ENCODE results near the gene RAP1GAP2. TPM values are rescaled to one million over a fixed set of nuclear protein-coding genes. Genes with fewer than 3 reads are reported as not detected.

The RAP1GAP2 gene
- total RNA-seq, 4 donors from 2014 or later = 10.8 to 18.3 (median 12.6) TPM

DNA sequence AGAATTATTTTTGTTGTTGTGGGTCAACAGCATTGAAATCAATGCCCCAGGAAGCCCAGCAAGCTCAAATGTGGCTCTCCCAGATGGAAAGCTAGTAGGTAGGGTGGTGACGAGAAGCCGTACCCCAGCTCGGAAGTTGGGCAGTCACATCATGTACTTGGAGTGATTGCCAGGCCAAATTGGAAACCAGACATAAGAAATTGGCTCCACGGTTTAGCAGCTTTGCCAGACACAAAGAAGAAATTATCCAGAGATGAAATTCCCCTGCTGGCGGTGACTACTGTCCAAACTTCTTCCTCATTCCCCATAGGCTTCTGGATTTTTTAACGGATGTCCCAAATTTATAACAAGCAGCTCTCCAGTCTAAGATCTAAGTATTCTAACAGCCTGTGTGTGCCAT is 171.3 kb downstream of the RAP1GAP2 start:
- Histone ChIP-seq H3K36me3 (no peaks in the 10 kb centered on the region), H3K27me3 (no peaks in the 10 kb centered on the region), H3K4me1 (peaks cover 5% of the 10 kb centered on the region), H3K27ac (peak overlapping the region; percentile 34), H3K4me3 (no peak overlapping the region), H3K9me3 (no peaks in the 10 kb centered on the region)
- no peak for DNase-seq (ENCODE audit: low spot score in 2 of 2)
- TF ChIP-seq POLR2A (IDR thresholded peaks at IDR 0.05) = no peak
- TF ChIP-seq EP300 (IDR thresholded peaks at IDR 0.05) = no peak
- TF ChIP-seq, protein P1, sequence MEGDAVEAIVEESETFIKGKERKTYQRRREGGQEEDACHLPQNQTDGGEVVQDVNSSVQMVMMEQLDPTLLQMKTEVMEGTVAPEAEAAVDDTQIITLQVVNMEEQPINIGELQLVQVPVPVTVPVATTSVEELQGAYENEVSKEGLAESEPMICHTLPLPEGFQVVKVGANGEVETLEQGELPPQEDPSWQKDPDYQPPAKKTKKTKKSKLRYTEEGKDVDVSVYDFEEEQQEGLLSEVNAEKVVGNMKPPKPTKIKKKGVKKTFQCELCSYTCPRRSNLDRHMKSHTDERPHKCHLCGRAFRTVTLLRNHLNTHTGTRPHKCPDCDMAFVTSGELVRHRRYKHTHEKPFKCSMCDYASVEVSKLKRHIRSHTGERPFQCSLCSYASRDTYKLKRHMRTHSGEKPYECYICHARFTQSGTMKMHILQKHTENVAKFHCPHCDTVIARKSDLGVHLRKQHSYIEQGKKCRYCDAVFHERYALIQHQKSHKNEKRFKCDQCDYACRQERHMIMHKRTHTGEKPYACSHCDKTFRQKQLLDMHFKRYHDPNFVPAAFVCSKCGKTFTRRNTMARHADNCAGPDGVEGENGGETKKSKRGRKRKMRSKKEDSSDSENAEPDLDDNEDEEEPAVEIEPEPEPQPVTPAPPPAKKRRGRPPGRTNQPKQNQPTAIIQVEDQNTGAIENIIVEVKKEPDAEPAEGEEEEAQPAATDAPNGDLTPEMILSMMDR (IDR thresholded peaks at IDR 0.05) = no peak
- no peak for TF ChIP-seq POLR2AphosphoS5 (IDR thresholded peaks at IDR 0.05)
- 43% methylated on average over 6 of the region's 6 CpGs for WGBS

DNA sequence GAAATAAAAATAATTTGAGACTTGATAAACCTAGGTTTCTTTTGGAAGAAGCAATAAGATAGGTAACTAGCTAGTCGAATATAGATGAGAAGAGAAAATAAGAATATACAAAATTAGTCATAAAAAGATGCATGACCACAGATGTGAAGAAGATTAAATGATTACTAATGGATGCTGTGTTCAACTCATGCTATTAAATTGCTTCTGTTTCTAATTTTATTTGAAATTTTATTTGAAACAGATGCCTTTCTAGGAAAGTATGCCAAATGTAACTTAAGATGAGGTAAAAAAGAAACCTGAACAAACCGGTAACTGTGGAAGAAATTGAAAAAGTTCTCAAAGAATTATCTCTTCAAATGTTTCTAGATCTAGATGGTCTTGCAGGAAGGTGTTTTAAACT is 175.6 kb downstream of the RAP1GAP2 start:
- no peak for DNase-seq (ENCODE audit: low spot score in 2 of 2)
- TF ChIP-seq EP300 (IDR thresholded peaks at IDR 0.05) (no peak), POLR2AphosphoS5 (IDR thresholded peaks at IDR 0.05) (no peak), POLR2A (IDR thresholded peaks at IDR 0.05) (no peak)
- TF ChIP-seq, protein P1 (IDR thresholded peaks at IDR 0.05) = no peak
- no peaks in the 10 kb centered on the region for H3K27me3 ChIP-seq
- no peak overlapping the region for H3K4me3 ChIP-seq
- H3K4me1 ChIP-seq = peaks cover 5% of the 10 kb centered on the region
- no peaks in the 10 kb centered on the region for H3K9me3 ChIP-seq
- H3K36me3 ChIP-seq = no peaks in the 10 kb centered on the region
- WGBS = 68% methylated on average over 2 of the region's 2 CpGs
- no peak overlapping the region for H3K27ac ChIP-seq

GRCh38 chr17:2972749-2973148 is 176.5 kb downstream of the RAP1GAP2 start:
- Histone ChIP-seq H3K36me3 (no peaks in the 10 kb centered on the region), H3K4me3 (no peak overlapping the region), H3K4me1 (no peaks in the 10 kb centered on the region), H3K27ac (no peak overlapping the region), H3K9me3 (no peaks in the 10 kb centered on the region), H3K27me3 (no peaks in the 10 kb centered on the region)
- DNase-seq (ENCODE audit: low spot score in 2 of 2) = no peak
- 89% methylated on average over 4 of the region's 4 CpGs for WGBS
- TF ChIP-seq POLR2AphosphoS5 (IDR thresholded peaks at IDR 0.05) (no peak), EP300 (IDR thresholded peaks at IDR 0.05) (no peak), POLR2A (IDR thresholded peaks at IDR 0.05) (no peak)
- TF ChIP-seq, protein P1 (IDR thresholded peaks at IDR 0.05) = no peak

GRCh38 chr17:2974347-2974746 is 178.1 kb downstream of the RAP1GAP2 start:
- Histone ChIP-seq H3K36me3 (no peaks in the 10 kb centered on the region), H3K27me3 (no peaks in the 10 kb centered on the region), H3K27ac (no peak overlapping the region), H3K9me3 (no peaks in the 10 kb centered on the region), H3K4me1 (no peaks in the 10 kb centered on the region), H3K4me3 (no peak overlapping the region)
- TF ChIP-seq POLR2AphosphoS5 (IDR thresholded peaks at IDR 0.05) (no peak), POLR2A (IDR thresholded peaks at IDR 0.05) (no peak), EP300 (IDR thresholded peaks at IDR 0.05) (no peak)
- TF ChIP-seq, protein P1 (IDR thresholded peaks at IDR 0.05) = no peak
- DNase-seq (ENCODE audit: low spot score in 2 of 2) = no peak
- WGBS = 96% methylated on average over 1 of the region's 1 CpG

DNA sequence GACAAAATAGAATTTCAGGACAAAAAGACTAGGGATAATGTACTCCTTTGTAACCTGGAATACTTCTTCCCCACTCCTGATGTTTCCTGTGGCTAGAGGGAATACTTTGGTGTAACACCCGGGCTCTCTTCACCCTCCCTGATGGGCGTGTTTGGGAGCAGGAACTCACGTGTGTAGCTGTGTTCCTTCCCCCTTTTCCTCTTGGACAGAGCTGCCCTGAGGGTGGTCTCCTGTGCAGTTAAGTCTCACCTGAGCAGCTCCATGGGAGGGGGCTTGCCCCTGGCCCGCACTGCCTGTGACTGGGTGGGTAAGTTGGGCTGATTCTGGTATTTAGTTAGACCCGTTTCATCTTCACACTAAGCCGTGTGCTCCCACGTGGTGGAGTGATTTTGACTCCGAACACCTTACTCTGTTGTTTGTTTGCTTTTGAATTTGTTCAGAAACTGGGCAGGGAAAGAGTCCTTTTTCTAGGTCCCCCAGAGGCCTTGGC is 179.3 kb downstream of the RAP1GAP2 start:
- no peak overlapping the region for H3K27ac ChIP-seq
- no peaks in the 10 kb centered on the region for H3K4me1 ChIP-seq
- no peaks in the 10 kb centered on the region for H3K27me3 ChIP-seq
- H3K9me3 ChIP-seq = no peaks in the 10 kb centered on the region
- H3K4me3 ChIP-seq = peak overlapping the region; percentile 44
- TF ChIP-seq, protein P1 (IDR thresholded peaks at IDR 0.05) = no peak
- TF ChIP-seq POLR2AphosphoS5 (IDR thresholded peaks at IDR 0.05) = no peak
- TF ChIP-seq EP300 (IDR thresholded peaks at IDR 0.05) = no peak
- TF ChIP-seq POLR2A (IDR thresholded peaks at IDR 0.05) = no peak
- WGBS = 46% methylated on average over 8 of the region's 8 CpGs
- DNase-seq (ENCODE audit: low spot score in 2 of 2) = no peak
- peaks cover 3% of the 10 kb centered on the region for H3K36me3 ChIP-seq
